ENCODE data around the gene AP2A2.

AP2A2 gene

GRCh38 chr11:911890-912219 is 13.8 kb upstream of the AP2A2 start:
- TF ChIP-seq CTCF (conservative IDR thresholded peaks at IDR 0.05; ENCODE audit: control insufficient read depth, insufficient read depth, low read depth, low read length) = no peak
- DNase-seq (ENCODE audit: low read depth) = no peak
- no peak overlapping the region for H3K4me3 ChIP-seq (ENCODE audit: control insufficient read depth, low read depth, low read length)

GRCh38 chr11:912266-912665 is 13.4 kb upstream of the AP2A2 start:
- no peak for TF ChIP-seq CTCF (conservative IDR thresholded peaks at IDR 0.05; ENCODE audit: control insufficient read depth, insufficient read depth, low read depth, low read length)
- DNase-seq (ENCODE audit: low read depth) = no peak
- no peak overlapping the region for H3K4me3 ChIP-seq (ENCODE audit: control insufficient read depth, low read depth, low read length)

GRCh38 chr11:913043-913442 is 12.6 kb upstream of the AP2A2 start:
- no peak for DNase-seq (ENCODE audit: low read depth)
- H3K4me3 ChIP-seq (ENCODE audit: control insufficient read depth, low read depth, low read length) = no peak overlapping the region
- TF ChIP-seq CTCF (conservative IDR thresholded peaks at IDR 0.05; ENCODE audit: control insufficient read depth, insufficient read depth, low read depth, low read length) = no peak

- no peak for TF ChIP-seq CTCF (conservative IDR thresholded peaks at IDR 0.05; ENCODE audit: control insufficient read depth, insufficient read depth, low read depth, low read length)
- H3K4me3 ChIP-seq (ENCODE audit: control insufficient read depth, low read depth, low read length) = no peak overlapping the region
- DNase-seq (ENCODE audit: low read depth) = no peak
Measured at GRCh38 chr11:914204-914603, 11.5 kb upstream of the AP2A2 start.

GRCh38 chr11:914747-915501 is 10.7 kb upstream of the AP2A2 start:
- H3K4me3 ChIP-seq (ENCODE audit: control insufficient read depth, low read depth, low read length) = no peak overlapping the region
- TF ChIP-seq CTCF (conservative IDR thresholded peaks at IDR 0.05; ENCODE audit: control insufficient read depth, insufficient read depth, low read depth, low read length) = no peak
- DNase-seq (ENCODE audit: low read depth) = no peak

GRCh38 chr11:917426-917825 is 8.2 kb upstream of the AP2A2 start:
- DNase-seq (ENCODE audit: low read depth) = no peak
- H3K4me3 ChIP-seq (ENCODE audit: control insufficient read depth, low read depth, low read length) = no peak overlapping the region
- no peak for TF ChIP-seq CTCF (conservative IDR thresholded peaks at IDR 0.05; ENCODE audit: control insufficient read depth, insufficient read depth, low read depth, low read length)
